ENCODE results near the gene C16orf86. TPM values are rescaled to one million over a fixed set of nuclear protein-coding genes. Genes with fewer than 3 reads are reported as not detected.

Gene C16orf86
- total RNA-seq, 8 experiments from 2014 or later: 1.9 to 4.9 (median 2.9) TPM

GRCh38 chr16:67648764-67649407 lies 17.7 kb upstream of the C16orf86 start:
- WGBS, 10 experiments: 50 to 91% (median 78%) methylated on average over 2 to 6 of the region's 35 CpGs; no CpG with 5 or more reads in 7 of the 10 experiments
- no peak overlapping the region for H3K4me3 ChIP-seq
- in situ Hi-C loops (cut with MboI; ENCODE audit: low pct_unique_long_range_greater_than_20kb in 2 of 9, low sequenced_read_pairs in 9 of 9, unreplicated experiment in 9 of 9): no loop called here
- no peak for ATAC-seq (replicated peaks in 6 of 8)
- H3K4me1 ChIP-seq (replicated peaks in 1 of 2): peaks cover 13 to 20% of the 10 kb centered on the region in 2 donors
- no peak overlapping the region for H3K27ac ChIP-seq

DNA sequence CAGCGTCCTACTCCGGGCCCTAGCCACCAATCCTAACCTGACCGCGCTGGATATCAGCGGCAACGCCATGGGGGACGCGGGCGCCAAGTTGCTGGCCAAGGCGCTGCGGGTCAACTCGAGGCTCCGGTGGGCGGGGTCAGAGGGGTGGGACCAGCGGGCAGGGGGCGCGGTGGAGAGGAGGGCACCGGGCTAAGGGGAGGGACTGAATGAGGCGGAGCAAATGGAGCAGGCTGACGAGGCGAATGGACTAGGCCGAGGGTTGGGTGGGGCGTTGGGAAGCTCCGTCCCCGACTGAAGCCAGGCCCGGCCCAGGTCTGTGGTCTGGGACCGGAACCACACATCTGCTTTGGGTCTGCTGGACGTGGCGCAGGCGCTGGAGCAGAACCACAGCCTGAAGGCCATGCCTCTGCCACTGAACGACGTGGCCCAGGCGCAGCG lies 17.1 kb upstream of the C16orf86 start:
- in situ Hi-C loops (cut with MboI; ENCODE audit: low pct_unique_long_range_greater_than_20kb in 2 of 9, low sequenced_read_pairs in 9 of 9, unreplicated experiment in 9 of 9): no loop called here
- H3K4me1 ChIP-seq (replicated peaks in 1 of 2): peaks cover 19 to 23% of the 10 kb centered on the region in 2 donors
- peak in 5 of 8 experiments; percentile 17 to 59 (median 44) for ATAC-seq (replicated peaks in 6 of 8)
- no peak overlapping the region for H3K4me3 ChIP-seq
- no peak overlapping the region for H3K27ac ChIP-seq
- WGBS, 10 experiments: 3% methylated on average over 6 of the region's 34 CpGs; no CpG with 5 or more reads in 9 of the 10 experiments

DNA sequence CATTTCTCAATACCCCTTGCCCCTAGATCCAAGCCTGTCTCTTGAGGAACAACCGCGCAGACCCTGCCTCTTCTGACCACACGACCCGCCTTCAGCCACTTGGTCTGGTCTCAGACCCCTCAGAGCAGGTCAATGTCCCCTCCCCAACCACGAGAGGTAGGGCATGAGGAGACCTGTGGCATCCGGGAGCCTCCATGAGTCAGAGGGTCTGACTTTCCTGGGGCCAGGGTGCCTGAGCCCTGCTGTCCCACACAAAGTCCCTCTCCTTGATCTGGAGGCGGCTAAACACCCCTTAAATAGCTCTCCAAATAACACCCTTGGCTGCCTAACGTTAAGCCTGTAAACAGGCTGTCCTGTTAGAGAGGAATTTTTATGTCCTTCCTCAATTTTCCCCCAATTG lies 16.6 kb upstream of the C16orf86 start:
- no peak for ATAC-seq (replicated peaks in 6 of 8)
- Histone ChIP-seq H3K27ac (no peak overlapping the region), H3K4me3 (no peak overlapping the region), H3K4me1 (replicated peaks in 1 of 2) (peaks cover 23 to 24% of the 10 kb centered on the region in 2 donors)
- in situ Hi-C loops (cut with MboI; ENCODE audit: low pct_unique_long_range_greater_than_20kb in 2 of 9, low sequenced_read_pairs in 9 of 9, unreplicated experiment in 9 of 9): no loop called here
- 10 to 100% (median 61%) methylated on average over 1 to 4 of the region's 8 CpGs; no CpG with 5 or more reads in 2 of the 10 experiments for WGBS, 10 experiments

DNA sequence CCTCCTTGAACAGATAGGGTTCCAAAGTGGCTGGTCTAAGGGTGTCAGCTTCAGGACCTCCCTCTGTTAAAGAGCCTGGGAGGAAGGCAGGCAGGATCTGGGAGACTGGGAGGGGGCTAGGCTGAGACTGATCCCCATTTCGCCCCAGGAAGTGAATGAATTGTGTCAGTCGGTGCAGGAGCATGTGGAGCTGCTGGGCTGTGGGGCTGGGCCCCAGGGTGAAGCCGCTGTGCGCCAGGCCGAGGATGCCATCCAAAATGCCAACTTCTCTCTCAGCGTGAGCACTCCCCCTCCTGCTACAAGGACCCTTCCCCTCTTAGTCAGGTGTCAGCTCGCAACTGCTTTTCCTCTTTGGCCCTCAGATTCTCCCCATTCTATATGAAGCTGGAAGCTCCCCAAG lies 15.6 kb upstream of the C16orf86 start:
- no peak overlapping the region for H3K27ac ChIP-seq
- ATAC-seq (replicated peaks in 6 of 8): no peak
- H3K4me3 ChIP-seq: no peak overlapping the region
- in situ Hi-C loops (cut with MboI; ENCODE audit: low pct_unique_long_range_greater_than_20kb in 2 of 9, low sequenced_read_pairs in 9 of 9, unreplicated experiment in 9 of 9): no loop called here
- 87 to 100% (median 96%) methylated on average over 2 to 4 of the region's 7 CpGs; no CpG with 5 or more reads in 4 of the 10 experiments for WGBS, 10 experiments
- peaks cover 23 to 24% of the 10 kb centered on the region in 2 donors for H3K4me1 ChIP-seq (replicated peaks in 1 of 2)

DNA sequence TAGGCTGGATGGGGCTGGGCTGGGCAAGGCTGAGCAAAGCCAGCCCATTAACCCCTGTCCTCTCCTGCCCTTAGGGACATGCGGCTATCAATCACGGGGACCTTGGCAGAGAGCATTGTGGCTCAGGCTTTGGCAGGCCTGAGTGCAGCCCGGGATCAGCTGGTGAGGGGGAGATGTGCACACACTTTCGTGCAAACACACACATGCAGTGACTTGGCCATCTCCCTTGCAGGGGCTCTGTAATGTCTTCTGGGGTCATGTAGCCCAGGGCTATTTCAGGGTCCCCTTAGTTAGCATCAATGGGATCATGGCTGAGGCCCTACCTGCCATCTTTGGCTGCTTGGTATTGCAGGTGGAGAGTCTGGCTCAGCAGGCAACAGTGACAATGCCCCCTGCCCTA lies 14.8 kb upstream of the C16orf86 start:
- Histone ChIP-seq H3K27ac (peak overlapping the region in 1 of 2 donors; percentile 11), H3K4me3 (no peak overlapping the region), H3K4me1 (replicated peaks in 1 of 2) (peaks cover 23 to 24% of the 10 kb centered on the region in 2 donors)
- ATAC-seq (replicated peaks in 6 of 8): no peak
- in situ Hi-C loops (cut with MboI; ENCODE audit: low pct_unique_long_range_greater_than_20kb in 2 of 9, low sequenced_read_pairs in 9 of 9, unreplicated experiment in 9 of 9): no loop called here
- 37 to 100% (median 60%) methylated on average over 1 to 2 of the region's 4 CpGs; no CpG with 5 or more reads in 6 of the 10 experiments for WGBS, 10 experiments

DNA sequence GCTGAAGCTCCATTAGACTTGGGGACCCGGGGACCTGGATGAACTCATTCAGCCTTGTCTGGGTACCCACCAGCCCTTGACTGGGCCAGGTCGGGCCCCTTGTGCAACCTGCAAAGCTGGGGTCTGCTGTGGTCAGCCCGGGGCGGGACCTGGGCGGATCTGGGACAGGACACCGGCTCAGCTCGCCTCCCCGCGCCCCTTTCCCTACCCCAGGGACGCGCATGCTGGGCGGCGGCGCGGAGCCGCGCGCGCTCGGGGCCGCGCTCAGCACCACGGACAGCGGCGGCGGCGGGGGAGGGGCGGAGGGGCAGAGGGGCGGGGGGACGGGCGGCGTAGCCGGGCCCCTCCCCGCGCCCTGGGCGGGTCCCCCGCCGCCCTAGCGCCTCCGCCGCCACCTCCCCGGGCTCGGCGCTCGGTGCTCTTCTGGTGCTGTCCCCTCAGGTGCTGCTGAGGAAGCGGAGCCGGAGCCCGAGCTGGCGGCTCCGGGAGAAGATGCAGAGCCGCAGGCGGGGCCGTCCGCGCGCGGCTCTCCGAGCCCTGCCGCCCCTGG lies 14.0 kb upstream of the C16orf86 start:
- in situ Hi-C loops (cut with MboI; ENCODE audit: low pct_unique_long_range_greater_than_20kb in 2 of 9, low sequenced_read_pairs in 9 of 9, unreplicated experiment in 9 of 9): no loop called here
- Histone ChIP-seq H3K27ac (peak overlapping the region in 1 of 2 donors; percentile 11), H3K4me3 (peak overlapping the region; percentile 53 to 73 (median 61)), H3K4me1 (replicated peaks in 1 of 2) (peaks cover 23 to 24% of the 10 kb centered on the region in 2 donors)
- ATAC-seq (replicated peaks in 6 of 8): peak; percentile 64 to 84 (median 72)
- no CpG with 5 or more reads among the region's 59 CpGs for WGBS, 10 experiments

- 0% methylated on average over 8 of the region's 68 CpGs; no CpG with 5 or more reads in 9 of the 10 experiments for WGBS, 10 experiments
- ATAC-seq (replicated peaks in 6 of 8): peak; percentile 17 to 74 (median 66)
- Histone ChIP-seq H3K27ac (peak overlapping the region in 1 of 2 donors; percentile 11), H3K4me1 (replicated peaks in 1 of 2) (peaks cover 23 to 24% of the 10 kb centered on the region in 2 donors), H3K4me3 (peak overlapping the region; percentile 53 to 73 (median 61))
- in situ Hi-C loops (cut with MboI; ENCODE audit: low pct_unique_long_range_greater_than_20kb in 2 of 9, low sequenced_read_pairs in 9 of 9, unreplicated experiment in 9 of 9): no loop called here
Observed at GRCh38 chr16:67653128-67653788, 13.4 kb upstream of the C16orf86 start.

DNA sequence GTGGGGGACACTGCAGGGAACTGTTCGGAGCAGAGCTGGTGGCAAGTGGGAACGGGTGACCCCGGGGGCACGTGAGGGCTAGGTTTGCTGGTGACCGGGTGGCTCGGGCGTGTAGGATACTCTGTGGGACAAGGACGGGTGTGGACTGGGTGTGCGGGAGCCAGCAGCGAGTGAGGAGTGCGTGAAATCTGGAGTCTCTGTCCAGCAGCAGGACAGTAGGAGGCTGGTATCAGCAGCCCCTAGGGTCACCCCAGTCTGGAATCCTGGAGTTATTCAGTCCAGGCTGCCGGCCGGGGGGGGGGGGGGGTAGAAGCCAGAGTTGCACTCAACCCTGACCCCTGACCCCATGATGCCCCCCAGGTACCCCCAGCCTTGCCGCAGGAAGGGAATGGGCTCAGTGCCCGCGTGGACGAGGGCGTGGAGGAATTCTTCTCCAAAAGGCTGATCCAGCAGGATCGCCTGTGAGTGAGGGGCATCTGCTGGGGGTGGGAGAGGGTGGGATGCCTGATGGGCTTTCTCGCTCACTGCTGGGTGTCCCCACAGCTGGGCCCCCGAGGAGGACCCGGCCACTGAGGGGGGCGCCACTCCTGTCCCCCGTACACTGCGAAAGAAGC lies 12.7 kb upstream of the C16orf86 start:
- peak overlapping the region in 1 of 2 donors; percentile 11 for H3K27ac ChIP-seq
- 70% methylated on average over 3 of the region's 25 CpGs; no CpG with 5 or more reads in 9 of the 10 experiments for WGBS, 10 experiments
- H3K4me1 ChIP-seq (replicated peaks in 1 of 2): peaks cover 24 to 25% of the 10 kb centered on the region in 2 donors
- in situ Hi-C loops (cut with MboI; ENCODE audit: low pct_unique_long_range_greater_than_20kb in 2 of 9, low sequenced_read_pairs in 9 of 9, unreplicated experiment in 9 of 9): no loop called here
- peak in 6 of 8 experiments; percentile 5 to 28 (median 16) for ATAC-seq (replicated peaks in 6 of 8)
- peak overlapping the region; percentile 53 to 73 (median 61) for H3K4me3 ChIP-seq

GRCh38 chr16:67654403-67654911 lies 12.2 kb upstream of the C16orf86 start:
- H3K27ac ChIP-seq: no peak overlapping the region
- peak overlapping the region in 1 of 5 donors; percentile 61 for H3K4me3 ChIP-seq
- 22 to 80% (median 60%) methylated on average over 1 to 13 of the region's 30 CpGs; no CpG with 5 or more reads in 3 of the 10 experiments for WGBS, 10 experiments
- peaks cover 26 to 27% of the 10 kb centered on the region in 2 donors for H3K4me1 ChIP-seq (replicated peaks in 1 of 2)
- in situ Hi-C loops (cut with MboI; ENCODE audit: low pct_unique_long_range_greater_than_20kb in 2 of 9, low sequenced_read_pairs in 9 of 9, unreplicated experiment in 9 of 9): no loop called here
- ATAC-seq (replicated peaks in 6 of 8): no peak

- no peak overlapping the region for H3K27ac ChIP-seq
- ATAC-seq (replicated peaks in 6 of 8): no peak
- peaks cover 20 to 22% of the 10 kb centered on the region in 2 donors for H3K4me1 ChIP-seq (replicated peaks in 1 of 2)
- whole genome bisulfite sequencing, 10 experiments: 39 to 100% (median 68%) methylated on average over 1 to 4 of the region's 4 CpGs; no CpG with 5 or more reads in 2 of the 10 experiments
- H3K4me3 ChIP-seq: no peak overlapping the region
- in situ Hi-C loops (cut with MboI; ENCODE audit: low pct_unique_long_range_greater_than_20kb in 2 of 9, low sequenced_read_pairs in 9 of 9, unreplicated experiment in 9 of 9): no loop called here
Observed at GRCh38 chr16:67655363-67655762, 11.3 kb upstream of the C16orf86 start.

GRCh38 chr16:67656344-67657016 lies 10.1 kb upstream of the C16orf86 start:
- in situ Hi-C loops (cut with MboI; ENCODE audit: low pct_unique_long_range_greater_than_20kb in 2 of 9, low sequenced_read_pairs in 9 of 9, unreplicated experiment in 9 of 9): no loop called here
- Histone ChIP-seq H3K27ac (no peak overlapping the region), H3K4me3 (no peak overlapping the region), H3K4me1 (replicated peaks in 1 of 2) (peaks cover 17 to 23% of the 10 kb centered on the region in 2 donors)
- ATAC-seq (replicated peaks in 6 of 8): no peak
- WGBS, 10 experiments: 67 to 100% (median 90%) methylated on average over 1 to 3 of the region's 9 CpGs; no CpG with 5 or more reads in 6 of the 10 experiments

GRCh38 chr16:67657017-67657608 lies 9.5 kb upstream of the C16orf86 start:
- ATAC-seq (replicated peaks in 6 of 8): no peak
- in situ Hi-C loops (cut with MboI; ENCODE audit: low pct_unique_long_range_greater_than_20kb in 2 of 9, low sequenced_read_pairs in 9 of 9, unreplicated experiment in 9 of 9): no loop called here
- Histone ChIP-seq H3K4me3 (no peak overlapping the region), H3K27ac (no peak overlapping the region), H3K4me1 (replicated peaks in 1 of 2) (peaks cover 18 to 25% of the 10 kb centered on the region in 2 donors)
- WGBS, 10 experiments: 60 to 100% (median 94%) methylated on average over 1 to 3 of the region's 16 CpGs; no CpG with 5 or more reads in 4 of the 10 experiments

Data from motor neuron (in vitro differentiated cells).